Kasumi-1 (cell line): ENCODE measurements around the gene LIMS3.
"Not testable (repeated sequence)": the region's sequence is repeated elsewhere in the genome, so short reads cannot be mapped to it uniquely, and the experiment has no call there.

Experiments used
- DNase-seq, 2 experiments: peaks; one replicate each; lab custom pipeline; 2025; lab: John Stamatoyannopoulos, UW

LIMS3 gene, protein sequence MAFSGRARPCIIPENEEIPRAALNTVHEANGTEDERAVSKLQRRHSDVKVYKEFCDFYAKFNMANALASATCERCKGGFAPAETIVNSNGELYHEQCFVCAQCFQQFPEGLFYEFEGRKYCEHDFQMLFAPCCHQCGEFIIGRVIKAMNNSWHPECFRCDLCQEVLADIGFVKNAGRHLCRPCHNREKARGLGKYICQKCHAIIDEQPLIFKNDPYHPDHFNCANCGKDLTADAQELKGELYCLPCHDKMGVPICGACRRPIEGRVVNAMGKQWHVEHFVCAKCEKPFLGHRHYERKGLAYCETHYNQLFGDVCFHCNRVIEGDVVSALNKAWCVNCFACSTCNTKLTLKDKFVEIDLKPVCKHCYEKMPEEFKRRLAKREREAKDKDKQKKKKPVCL

DNA sequence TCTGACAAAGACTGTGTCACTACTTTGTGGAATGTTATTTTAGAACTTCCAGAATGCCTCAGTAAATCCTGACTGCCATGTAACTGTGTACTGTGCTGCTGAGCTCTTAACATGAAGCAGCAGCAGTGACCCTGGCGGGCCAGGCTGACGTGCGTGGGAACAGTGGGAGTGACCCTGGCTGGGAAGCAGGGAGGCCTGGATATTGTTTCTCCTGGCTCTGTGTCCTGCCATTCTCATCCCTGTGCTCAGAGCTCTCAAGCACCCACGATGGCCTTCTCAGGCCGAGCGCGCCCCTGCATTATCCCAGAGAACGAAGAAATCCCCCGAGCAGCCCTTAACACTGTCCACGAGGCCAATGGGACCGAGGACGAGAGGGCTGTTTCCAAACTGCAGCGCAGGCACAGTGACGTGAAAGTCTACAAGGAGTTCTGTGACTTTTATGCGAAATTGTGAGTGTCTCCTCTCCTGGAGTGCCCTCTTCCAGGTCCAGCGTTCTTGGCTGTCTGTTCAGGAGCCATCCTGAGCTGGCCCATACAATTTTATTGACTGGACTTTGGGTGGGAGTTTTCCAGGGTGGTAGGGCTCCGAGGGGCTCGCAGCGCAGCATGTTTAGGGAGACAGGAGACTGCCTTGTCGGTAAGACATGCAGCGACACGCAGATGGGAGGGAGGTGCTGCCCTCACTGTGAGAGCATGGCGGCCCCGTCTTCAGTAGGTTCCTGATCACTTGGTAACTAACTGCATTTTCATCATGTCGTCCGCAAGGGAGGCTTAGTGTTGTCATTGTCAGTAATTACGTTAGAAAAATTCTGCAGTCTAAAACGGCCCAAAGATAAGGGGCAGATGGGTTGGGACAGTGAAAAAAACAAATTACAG, at the start of gene LIMS3:
TSS of gene LIMS3 (plus strand) at position 227 of the 875 bp plus-strand sequence. CDS start at position 268, 41 bp downstream.
- DNase-seq = not testable (repeated sequence)

DNA sequence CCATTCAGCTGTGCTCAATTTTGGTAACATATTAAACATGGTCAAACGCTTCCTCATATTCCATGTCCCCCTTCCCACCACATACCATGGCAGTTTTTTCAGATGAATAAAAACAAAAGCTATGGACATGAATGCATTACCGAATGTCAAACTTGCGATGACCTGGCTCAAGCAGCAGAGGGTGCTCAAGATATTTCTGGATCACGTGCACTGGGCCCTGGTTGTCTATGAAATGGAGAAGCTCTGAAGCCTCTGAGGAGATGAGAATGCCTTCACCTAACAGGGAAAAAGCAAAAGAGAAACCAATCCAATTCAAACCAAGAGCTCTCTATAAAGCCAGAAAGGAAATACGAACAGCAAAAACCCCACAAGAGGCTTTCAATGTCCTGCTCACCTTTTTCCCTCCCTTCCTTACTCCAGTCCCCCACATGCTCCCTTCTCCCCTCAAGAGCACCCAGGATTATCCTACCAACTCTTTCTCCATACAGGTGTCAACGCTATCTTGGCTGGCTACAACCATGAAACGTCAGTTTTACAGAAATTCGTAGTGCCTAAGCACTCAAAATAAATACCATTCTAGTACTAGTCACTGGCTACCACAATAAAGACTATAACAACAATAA, 27.2 kb upstream of the LIMS3 start:
- not testable (repeated sequence) for DNase-seq

DNA sequence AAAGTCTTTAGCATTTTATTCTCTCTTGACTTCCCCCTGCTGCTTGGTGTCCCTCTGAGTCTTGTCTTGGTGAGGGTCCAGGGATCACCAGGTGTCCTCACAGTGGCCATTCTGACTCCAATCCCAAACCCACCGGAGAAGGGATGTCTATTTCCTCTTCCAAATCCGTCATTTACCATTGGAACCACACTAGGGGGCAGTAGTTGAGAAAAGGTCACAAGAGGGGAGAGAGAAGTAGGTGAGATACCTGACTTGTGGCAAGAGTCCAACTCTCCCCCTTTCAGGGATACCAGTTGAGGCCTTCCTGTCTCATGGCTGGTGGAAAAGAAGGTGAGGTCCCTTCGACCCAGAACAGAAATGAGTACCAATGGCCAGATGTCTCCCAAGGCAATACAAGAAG, 21.9 kb upstream of the LIMS3 start:
- not testable (repeated sequence) for DNase-seq

DNA sequence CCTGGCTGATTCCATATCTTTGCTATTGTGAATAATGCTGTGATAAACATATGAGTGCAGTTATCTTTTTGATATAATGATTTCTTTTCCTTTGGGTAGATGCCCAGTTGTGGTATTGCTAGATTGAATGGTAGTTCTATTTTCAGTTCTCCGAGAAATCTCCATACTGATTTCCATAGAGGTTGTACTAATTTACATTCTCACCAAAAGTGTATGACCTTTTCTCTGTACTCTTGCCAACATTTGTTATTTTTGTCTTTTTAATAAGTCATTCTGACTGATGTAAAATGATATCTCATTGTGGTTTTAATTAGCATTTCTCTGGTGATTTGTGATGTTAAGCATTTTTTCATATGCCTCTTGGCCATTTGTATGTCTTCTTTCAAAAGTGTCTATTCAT, 16.4 kb upstream of the LIMS3 start:
- DNase-seq = not testable (repeated sequence)

DNA sequence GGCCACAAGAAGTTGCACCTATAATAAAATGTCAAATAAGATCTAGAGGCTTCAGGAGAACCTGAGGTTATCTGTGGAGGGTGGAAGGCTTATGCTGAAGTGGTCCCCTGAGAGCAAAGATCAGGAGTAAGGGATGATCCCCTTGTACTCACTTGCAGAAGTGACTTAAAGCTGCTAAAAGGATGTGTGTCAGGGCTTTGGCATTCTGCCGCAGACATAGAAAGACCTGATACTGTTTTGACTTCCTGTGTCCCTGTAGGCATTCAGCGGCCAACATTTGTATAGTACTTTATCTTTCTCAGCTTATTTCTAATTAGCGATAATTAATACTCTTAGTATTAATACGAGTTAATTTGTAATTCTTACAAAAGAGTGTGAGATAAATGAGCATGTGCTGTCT, 10.1 kb upstream of the LIMS3 start:
- not testable (repeated sequence) for DNase-seq

DNA sequence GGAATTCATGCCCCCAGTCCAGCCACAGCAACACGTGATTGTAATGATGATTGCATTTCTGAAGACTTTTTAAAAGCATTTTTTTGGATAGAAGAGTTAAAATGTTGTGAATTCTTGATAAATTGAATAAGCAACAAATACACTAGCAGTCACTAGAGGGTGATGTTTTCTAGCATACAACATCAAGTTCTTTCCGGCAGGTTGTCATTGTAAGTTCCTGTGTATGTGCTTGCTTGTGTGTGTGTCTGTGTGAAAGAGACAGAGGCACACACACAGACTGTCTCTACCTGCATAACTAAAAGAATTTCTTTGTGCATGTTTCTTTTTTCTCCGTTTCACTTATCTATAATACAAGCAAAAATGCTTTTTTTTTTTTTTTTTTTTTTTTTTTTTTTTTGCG, 8.6 kb upstream of the LIMS3 start:
- not testable (repeated sequence) for DNase-seq

DNA sequence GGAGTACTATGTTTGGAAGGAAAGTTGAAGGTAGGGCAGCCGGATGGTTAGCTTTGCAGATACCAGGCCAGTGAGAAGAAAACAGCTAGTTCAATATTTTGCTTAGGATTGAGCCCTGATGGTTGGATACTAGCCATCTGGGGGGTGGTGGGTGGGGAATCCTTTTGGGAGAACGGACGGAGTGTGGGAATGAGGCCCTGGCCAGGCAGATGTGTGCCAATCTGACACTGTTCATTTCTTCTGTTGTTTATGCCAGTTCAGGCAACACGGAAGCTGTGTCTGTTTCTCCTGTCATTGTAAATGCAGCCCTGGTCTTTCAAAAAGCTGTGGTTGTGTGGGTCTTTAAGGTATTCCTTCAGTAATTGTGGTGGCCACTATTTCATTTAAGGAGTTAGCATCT, 7.5 kb upstream of the LIMS3 start:
- DNase-seq = not testable (repeated sequence)

DNA sequence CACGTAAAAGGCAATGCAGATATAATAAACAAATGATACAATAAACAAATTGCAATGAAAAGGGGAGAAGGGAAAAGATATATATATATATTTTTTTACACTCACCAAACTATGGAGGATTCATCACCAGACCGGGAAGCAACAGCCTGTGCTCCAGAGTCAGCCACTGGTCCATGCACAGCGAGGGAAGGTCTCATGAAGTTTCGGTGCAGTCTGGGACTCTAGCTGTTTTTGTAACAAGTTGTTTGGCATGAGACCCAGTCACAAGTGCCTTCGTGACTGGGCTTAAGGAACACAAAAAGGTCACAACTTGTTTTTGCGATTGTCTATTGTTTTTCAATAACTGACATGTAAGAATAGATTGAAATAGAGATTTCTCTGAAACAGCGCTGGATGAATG, 4.8 kb upstream of the LIMS3 start:
- not testable (repeated sequence) for DNase-seq

DNA sequence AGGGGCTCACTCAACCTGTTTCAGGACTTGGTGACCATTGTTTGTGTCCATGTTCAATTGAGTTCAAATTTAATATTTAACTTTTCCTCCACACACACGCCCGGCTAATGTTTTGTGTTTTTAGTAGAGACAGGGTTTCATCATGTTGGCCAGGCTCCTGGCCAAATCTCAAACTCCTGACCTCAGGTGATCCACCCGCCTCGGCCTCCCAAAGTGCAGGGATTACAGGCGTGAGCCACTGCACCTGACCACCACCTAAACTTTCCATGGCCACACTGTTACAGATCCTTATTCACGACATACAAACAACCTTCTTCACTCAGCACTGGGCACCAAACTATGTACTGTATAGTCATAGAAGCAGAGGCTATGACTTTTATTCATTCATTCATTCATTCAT, 4.3 kb upstream of the LIMS3 start:
- not testable (repeated sequence) for DNase-seq

DNA sequence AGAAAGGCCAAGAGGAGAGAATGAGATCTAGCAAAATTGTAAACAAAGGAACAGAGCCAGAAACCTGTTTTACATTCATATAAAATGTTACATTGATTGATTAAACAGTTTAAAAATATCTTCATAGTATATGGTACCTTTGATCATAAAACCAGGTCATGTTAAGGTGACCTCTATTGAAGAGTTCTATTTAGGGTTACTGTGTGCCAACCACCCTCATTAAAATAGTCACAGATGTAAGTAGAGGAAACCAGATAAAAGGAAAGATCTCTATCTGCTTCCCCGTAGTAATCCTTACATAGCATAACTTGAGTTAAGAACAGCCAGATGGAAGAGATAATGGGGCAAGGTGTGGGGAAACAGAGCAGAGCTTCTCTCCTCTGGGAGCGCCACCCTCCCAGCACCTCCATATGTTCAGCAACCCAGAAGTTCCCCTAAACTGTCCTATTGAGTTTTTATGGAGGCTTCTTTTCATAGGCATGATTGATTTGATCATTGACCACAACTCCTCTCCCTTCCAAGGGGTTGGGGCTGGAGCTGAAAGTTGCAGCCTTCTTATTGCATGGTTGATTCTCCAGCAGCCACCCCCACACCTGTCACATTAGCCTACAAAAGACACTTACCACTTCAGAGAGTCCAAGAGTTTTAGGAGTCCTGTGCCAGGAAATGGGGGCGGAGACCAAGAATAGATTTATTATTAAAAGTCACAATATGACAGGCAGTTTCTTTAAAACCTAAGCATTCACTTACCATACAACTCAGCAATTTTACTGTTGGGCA, 3.2 kb upstream of the LIMS3 start:
- not testable (repeated sequence) for DNase-seq

DNA sequence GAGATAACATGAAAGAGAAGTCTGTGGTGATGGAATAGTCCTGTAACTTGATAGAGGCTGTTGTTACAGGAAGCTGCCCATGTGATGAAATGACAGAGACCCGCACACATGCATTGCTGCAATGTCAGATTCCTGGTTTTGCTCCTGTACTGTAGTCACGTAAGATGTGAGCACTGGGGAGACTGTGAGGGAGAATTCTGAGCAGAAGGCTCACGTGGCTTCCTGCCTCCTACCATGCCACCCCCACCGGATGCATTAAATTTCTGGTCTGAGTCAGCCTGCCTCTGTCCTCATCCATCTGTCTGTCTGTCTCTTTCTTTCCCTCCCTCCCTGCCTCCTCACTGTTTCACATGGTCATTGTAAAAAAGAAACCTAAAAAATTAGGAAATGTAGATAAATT, 2.3 kb upstream of the LIMS3 start:
- DNase-seq = not testable (repeated sequence)

DNA sequence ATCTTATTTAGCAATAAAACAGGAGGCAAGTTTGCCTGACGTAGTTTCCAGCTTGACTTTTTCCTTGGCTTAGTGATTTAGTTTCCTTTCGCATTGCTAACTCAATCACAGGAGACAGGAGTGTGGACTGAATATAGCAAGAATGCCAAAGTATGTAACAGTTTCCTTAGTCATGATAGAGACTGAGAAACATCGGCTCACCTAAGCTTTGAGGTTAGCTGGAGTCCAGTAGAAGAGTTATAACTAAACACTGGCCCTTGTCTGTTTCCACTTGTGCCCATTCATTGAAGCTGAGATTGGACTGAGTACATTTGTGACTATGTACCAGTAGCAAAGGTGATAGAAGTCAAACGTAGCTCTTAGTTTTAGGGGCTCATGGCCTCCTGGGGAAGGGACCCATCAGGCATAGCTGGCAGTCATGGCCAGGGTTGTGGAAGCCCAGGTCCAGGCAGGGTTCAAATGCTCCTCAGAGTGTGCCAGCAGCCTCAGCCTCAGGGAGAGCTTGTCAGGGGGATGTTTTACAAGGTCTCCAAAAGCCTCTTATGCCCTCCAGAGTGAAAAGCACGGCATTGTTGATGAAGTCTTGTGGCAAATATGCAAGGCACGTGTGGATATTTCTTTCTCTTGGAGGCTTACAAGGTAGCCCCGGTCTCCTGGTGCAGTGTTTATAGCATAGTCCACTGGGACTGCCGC, 573 bp upstream of the LIMS3 start:
- DNase-seq = not testable (repeated sequence)

DNA sequence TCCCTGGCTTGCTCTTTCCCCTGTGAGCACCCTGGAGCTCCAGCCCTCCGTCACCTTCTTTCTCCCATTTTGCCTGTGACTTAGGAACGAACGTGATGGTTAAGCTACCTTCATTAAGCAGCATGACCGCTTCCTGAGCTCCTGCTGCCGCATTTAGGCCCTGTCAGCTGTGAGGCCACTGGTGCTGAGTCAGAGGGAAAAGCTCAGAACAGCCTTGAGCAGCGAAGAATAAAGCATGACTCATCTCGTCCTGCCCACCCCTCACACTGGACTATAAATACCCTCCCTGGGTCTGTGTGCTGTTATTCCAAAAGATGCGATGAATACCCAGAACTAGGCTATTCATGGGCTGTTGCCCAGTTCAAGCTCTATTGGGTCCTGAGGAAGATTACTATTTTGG, 7.3 kb downstream of the LIMS3 start:
- DNase-seq = not testable (repeated sequence)

DNA sequence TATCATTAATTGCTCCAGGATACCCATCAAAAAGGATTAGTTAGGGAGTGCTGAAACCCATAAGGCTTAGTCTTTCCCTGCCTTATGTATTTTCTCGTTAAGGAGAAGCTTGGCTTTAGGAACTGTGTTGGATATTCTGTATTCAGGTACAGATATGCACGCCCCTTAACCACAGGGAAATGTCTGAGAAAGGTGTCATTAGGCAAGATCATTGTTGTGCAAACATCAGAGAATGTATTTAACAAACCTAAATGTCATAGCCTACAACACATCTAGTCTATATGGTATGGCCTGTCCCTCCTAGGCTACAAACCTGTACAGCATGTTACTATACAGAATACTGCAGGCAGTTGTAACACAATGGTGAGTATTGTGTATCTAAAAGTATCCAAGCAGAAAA, 10.1 kb downstream of the LIMS3 start:
- DNase-seq = not testable (repeated sequence)

DNA sequence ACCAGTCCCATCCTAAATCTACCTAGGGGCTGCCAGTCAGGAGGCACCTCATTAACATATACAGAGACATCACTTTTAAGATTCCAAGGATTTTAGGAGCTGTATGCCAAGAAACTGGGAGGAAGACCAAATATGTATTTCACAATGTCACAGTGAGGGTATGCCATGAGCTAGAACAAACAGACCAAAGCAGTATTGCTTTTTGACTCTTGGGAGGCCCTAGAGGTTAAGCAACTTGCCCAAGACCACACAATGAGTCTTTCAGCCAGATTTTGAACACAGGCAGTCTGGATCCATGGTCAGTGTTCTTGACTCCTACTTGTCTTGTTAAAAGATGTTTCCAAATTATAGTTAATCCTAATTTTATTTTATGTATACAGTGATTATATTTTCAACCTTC, 12.3 kb downstream of the LIMS3 start:
- DNase-seq = not testable (repeated sequence)

DNA sequence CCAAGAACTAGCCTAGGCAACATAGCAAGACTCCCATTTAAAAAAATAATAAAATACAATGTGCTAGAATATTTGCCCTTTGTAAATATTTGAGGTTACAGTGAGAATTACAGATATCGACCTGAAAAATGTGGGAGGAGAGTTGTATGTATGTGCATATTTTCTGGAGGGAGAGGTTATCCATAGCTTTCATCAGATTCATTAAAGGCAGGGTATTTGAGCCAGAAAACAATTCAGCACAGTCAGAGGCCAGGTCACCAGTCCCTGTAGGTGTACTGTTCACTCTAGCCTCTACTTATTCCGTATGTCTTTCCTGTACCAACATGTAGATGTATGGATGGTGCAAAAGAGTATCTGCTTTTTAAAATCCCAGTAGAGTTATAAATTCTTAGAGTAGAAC, 15.4 kb downstream of the LIMS3 start:
- DNase-seq = not testable (repeated sequence)

DNA sequence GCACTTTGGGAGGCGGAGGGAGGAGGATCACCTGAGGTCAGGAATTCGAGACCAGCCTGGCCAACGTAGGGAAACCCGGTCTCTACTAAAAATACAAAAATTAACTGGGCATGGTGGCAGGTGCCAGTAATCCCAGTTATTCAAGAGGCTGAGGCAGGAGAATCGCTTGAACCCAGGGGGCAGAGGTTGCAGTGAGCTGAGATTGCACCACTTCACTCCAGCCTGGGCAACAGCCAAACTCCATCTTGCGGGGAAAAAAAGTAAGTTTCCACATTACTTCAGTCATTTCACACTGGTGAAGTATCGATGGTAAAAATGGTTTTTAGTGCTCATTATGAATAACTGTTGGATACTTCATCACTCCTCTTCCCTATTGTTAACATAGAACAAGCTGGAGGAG, 16.1 kb downstream of the LIMS3 start:
- not testable (repeated sequence) for DNase-seq

DNA sequence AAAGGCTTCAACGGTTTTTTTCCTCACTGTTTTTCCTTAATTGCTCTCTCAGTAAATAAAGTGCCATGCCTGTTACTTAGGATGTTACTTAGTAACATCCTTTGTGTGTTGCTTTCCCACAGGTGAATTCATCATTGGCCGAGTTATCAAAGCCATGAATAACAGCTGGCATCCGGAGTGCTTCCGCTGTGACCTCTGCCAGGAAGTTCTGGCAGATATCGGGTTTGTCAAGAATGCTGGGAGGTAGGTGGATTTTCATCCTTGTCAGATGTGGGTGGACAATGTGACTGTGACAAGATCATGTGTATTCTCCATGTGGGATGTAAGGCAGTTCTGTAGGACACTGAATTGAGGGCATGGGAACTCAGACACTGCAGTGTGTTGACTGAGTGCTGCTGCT, 17.3 kb downstream of the LIMS3 start:
- not testable (repeated sequence) for DNase-seq

DNA sequence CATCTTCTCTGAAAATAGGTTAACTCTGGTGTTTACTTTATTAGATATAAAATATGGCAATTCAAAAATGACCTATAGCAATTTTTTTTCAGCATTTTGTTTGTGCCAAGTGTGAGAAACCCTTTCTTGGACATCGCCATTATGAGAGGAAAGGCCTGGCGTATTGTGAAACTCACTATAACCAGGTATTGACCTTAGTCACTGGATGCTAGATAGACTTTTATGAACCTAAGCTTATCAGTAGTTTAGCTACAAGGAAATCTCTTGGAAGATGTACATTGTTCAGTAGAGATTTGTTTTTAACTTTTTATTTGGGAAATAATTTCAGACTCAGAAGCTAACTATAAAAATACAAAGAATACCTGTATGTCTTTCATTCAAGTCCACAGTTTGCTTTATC, 21.7 kb downstream of the LIMS3 start:
- DNase-seq = not testable (repeated sequence)

DNA sequence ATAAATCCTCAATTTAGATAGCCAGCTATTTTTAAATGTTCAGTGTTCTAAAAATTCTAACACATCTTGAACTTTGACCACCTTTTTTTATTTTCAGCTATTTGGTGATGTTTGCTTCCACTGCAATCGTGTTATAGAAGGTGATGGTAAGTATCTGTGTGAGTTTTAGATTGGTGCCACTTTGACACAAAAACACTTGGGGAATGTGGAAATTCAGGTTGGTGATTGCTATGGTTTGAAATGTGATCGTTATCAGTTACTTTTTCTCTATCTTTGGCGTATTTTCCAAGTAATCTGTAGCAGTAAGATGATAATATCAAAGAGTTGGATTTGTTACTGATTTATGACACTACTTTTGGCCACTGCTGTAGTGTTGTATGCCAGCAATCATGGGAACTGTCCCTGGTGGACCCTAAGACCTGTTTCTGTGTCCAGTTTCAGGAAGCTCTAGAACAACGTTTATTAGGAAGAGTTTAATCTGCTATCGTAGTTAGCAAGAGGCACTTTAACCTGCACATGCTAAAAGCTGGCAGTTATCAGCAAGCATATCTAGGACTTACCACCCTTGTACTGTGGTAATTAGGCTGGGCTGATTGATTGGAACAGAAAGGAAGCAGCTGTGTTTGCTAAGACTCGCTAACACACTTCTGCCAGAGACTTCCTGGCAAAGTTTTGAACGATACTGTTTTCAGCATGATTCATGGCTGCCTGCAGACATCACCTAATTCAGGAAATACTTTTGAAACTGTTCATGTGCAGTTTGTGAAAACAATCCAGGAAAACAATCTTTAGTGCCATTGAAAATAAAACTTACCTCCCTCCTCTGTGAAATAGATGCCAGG, 23.3 kb downstream of the LIMS3 start:
- not testable (repeated sequence) for DNase-seq
